Ovary (tissue), 9 donors: ENCODE results near the gene MAP3K9. TPM values are rescaled to one million over a fixed set of nuclear protein-coding genes. Genes with fewer than 3 reads are reported as not detected.

Experiments
- DNase-seq, 5 donors: peaks; one replicate each; pipeline ENCODE4 v3.0.0-alpha.2; 2019 to 2020
- H3K27ac ChIP-seq, 2 donors: fragments of 200-600 bp; one replicate each; pipeline versions ENCODE4 v1.5.1 to v1.8.0; 2019 to 2022
- H3K27me3 ChIP-seq: fragments of 200-600 bp; one replicate; pipeline ENCODE4 v1.8.0; 2022
- H3K36me3 ChIP-seq: fragments of 200-600 bp; sonication (generic); one replicate; pipeline ENCODE4 v1.5.1; 2019
- H3K4me1 ChIP-seq: one replicate; pipeline ENCODE4 v1.8.1; 2013; ENCODE audit warnings: mild to moderate bottlenecking, moderate library complexity; ENCODE audit not compliant: insufficient read depth
- H3K4me3 ChIP-seq: fragments of 200-600 bp; sonication (generic); one replicate; pipeline ENCODE4 v1.5.1; 2017
- H3K9me3 ChIP-seq, 2 donors: fragments of 200-600 bp in 1 of 2; sonication (generic) in 1 of 2; one replicate each; pipeline versions ENCODE4 v1.5.1 to v1.8.1; 2013 to 2019; ENCODE audit warnings: mild to moderate bottlenecking in 1 of 2, moderate library complexity in 1 of 2
- CTCF ChIP-seq, 3 donors: fragments of 450-650 bp in 2 of 3; fragments of 200-600 bp in 1 of 3; IDR thresholded peaks; one replicate each; pipeline versions ENCODE4 v1.5.1 to v1.8.0; 2016 to 2022; ENCODE audit warnings: antibody characterized with exemption in 3 of 3, mild to moderate bottlenecking in 1 of 3
- EP300 ChIP-seq: sonication (generic); formaldehyde crosslinking; IDR thresholded peaks from one replicate; pipeline ENCODE4 v1.6.1; 2017; ENCODE audit warnings: antibody characterized with exemption
- POLR2A ChIP-seq: fragments of 450-650 bp; IDR thresholded peaks from one replicate; pipeline ENCODE4 v1.6.1; 2017; ENCODE audit warnings: antibody characterized with exemption, mild to moderate bottlenecking, moderate library complexity
- WGBS, 3 donors: extraction: QIAGEN DNeasy Blood & Tissue Kit in 1 of 3; methylation state at CpG; one replicate each; pipeline versions ENCODE4 v1.1.5 to v1.1.7; 2013 to 2017; 5-methylcytosine and 5-hydroxymethylcytosine counted together
- intact Hi-C, 4 donors: fragments of 100-400 bp; cut with DNase I; formaldehyde crosslinking; loops; one replicate each; pipeline versions ENCODE4 v1.11.0 to v1.15.1; 2022 to 2023
- polyA plus RNA-seq, 2 donors: library from polyadenylated mRNA; stranded (reverse); fragments of 200-250 nt in 1 of 2; fragments of 350-450 nt in 1 of 2; fragmentation: Illumina TruSeq in 1 of 2; extraction: RNeasy Lipid Tissue Mini Kit (QIAGEN cat#74804) in 1 of 2; gene quantifications; one replicate each; pipeline ENCODE4 v1.2.3, GENCODE V29; 2013 to 2014
- total RNA-seq, 7 donors: library from RNA; depleted of rRNA in 2 of 7; stranded (reverse); fragments of >200 nt in 2 of 7; fragmentation: NEBNext Ultra II Directional in 3 of 7; extraction: Animal tissue kit (Norgen Biotek cat#: 25700) in 3 of 7; gene quantifications; one replicate each; pipeline versions ENCODE4 v1.1.0 to v1.2.4, GENCODE V29; 2016 to 2023
- donor health status: DM: no; HTN: no; CAD: no; lungs with moderate emphysema.
- donor health status: DM: no; HTN: no; CAD: no.
- donor health status: Bipolar disorder and iron deficiency.
- donor health status: DM: yes; HTN: yes; CAD: no.
- donor health status: DM: no; HTN: no; CAD: no.
- donor health status: DM: yes; HTN: yes; CAD: no.

The MAP3K9 gene
- total and polyA plus RNA-seq, 9 donors, result 0.80 to 3.7 (median 1.9) TPM

- Histone ChIP-seq H3K27ac (no peak overlapping the region), H3K4me1 (no peaks in the 10 kb centered on the region), H3K27me3 (no peaks in the 10 kb centered on the region), H3K9me3 (no peaks in the 10 kb centered on the region), H3K36me3 (no peaks in the 10 kb centered on the region), H3K4me3 (no peak overlapping the region)
- TF ChIP-seq CTCF (IDR thresholded peaks at IDR 0.05) (no peak), EP300 (no peak), POLR2A (no peak)
- intact Hi-C loops, result no loop called here
- no peak for DNase-seq
Observed at GRCh38 chr14:70701610-70702009, 107.7 kb downstream of the MAP3K9 start.

- intact Hi-C loops, result no loop called here
- H3K36me3 ChIP-seq, result no peaks in the 10 kb centered on the region
- no peak overlapping the region for H3K4me3 ChIP-seq
- H3K27ac ChIP-seq, result no peak overlapping the region
- H3K27me3 ChIP-seq, result no peaks in the 10 kb centered on the region
- TF ChIP-seq CTCF (IDR thresholded peaks at IDR 0.05), result no peak
- no peak for TF ChIP-seq POLR2A
- no peak for TF ChIP-seq EP300
- WGBS, 3 donors, result 72 to 79% (median 72%) methylated on average over 4 of the region's 4 CpGs
- no peaks in the 10 kb centered on the region for H3K4me1 ChIP-seq
- no peaks in the 10 kb centered on the region for H3K9me3 ChIP-seq
- DNase-seq, result no peak
Observed at GRCh38 chr14:70700955-70701585, 108.2 kb downstream of the MAP3K9 start.

GRCh38 chr14:70699646-70700045 is 109.7 kb downstream of the MAP3K9 start:
- 71 to 77% (median 75%) methylated on average over 5 of the region's 5 CpGs for WGBS, 3 donors

GRCh38 chr14:70698288-70698687 is 111.0 kb downstream of the MAP3K9 start:
- Histone ChIP-seq H3K4me1 (no peaks in the 10 kb centered on the region), H3K9me3 (no peaks in the 10 kb centered on the region), H3K36me3 (no peaks in the 10 kb centered on the region), H3K27ac (no peak overlapping the region), H3K27me3 (no peaks in the 10 kb centered on the region), H3K4me3 (no peak overlapping the region)
- WGBS, 3 donors, result 74 to 81% (median 74%) methylated on average over 3 of the region's 3 CpGs
- intact Hi-C loops, result no loop called here
- no peak for TF ChIP-seq CTCF (IDR thresholded peaks at IDR 0.05)
- TF ChIP-seq POLR2A, result no peak
- TF ChIP-seq EP300, result no peak
- no peak for DNase-seq

More at GRCh38 chr14:70699646-70700045, 109.7 kb downstream of the MAP3K9 start:
- no peak for DNase-seq
- no peaks in the 10 kb centered on the region for H3K27me3 ChIP-seq
- TF ChIP-seq EP300 (no peak), CTCF (IDR thresholded peaks at IDR 0.05) (no peak), POLR2A (no peak)
- H3K27ac ChIP-seq, result no peak overlapping the region
- H3K36me3 ChIP-seq, result no peaks in the 10 kb centered on the region
- intact Hi-C loops, result no loop called here
- H3K9me3 ChIP-seq, result no peaks in the 10 kb centered on the region
- H3K4me1 ChIP-seq, result no peaks in the 10 kb centered on the region
- no peak overlapping the region for H3K4me3 ChIP-seq
